Superior temporal gyrus (tissue), 1 donor: ENCODE measurements around the gene LIM2.
A peak's percentile ranks its signal among the peaks of the same experiment; 100 is the strongest.

Experiments
- DNase-seq: peaks from one replicate; pipeline ENCODE4 v3.0.0-alpha.2; 2016; ENCODE audit errors: extremely low spot score

Gene LIM2

GRCh38 chr19:51339687-51340656, 47.8 kb downstream of the LIM2 start:
- peak; percentile 71 for DNase-seq

GRCh38 chr19:51339313-51339686, 48.5 kb downstream of the LIM2 start:
- no peak for DNase-seq

GRCh38 chr19:51338563-51339312, 49.0 kb downstream of the LIM2 start:
- peak; percentile 66 for DNase-seq

GRCh38 chr19:51337861-51338562, 49.8 kb downstream of the LIM2 start:
- no peak for DNase-seq

GRCh38 chr19:51337141-51337860, 50.5 kb downstream of the LIM2 start:
- no peak for DNase-seq

GRCh38 chr19:51333836-51334460, 53.8 kb downstream of the LIM2 start:
- DNase-seq, result no peak

GRCh38 chr19:51331716-51332115, 56.1 kb downstream of the LIM2 start:
- no peak for DNase-seq

GRCh38 chr19:51331193-51331592, 56.6 kb downstream of the LIM2 start:
- DNase-seq, result no peak

GRCh38 chr19:51330366-51330765, 57.4 kb downstream of the LIM2 start:
- no peak for DNase-seq
